Suppressor macrophage treated with lipopolysaccharide for 1 hour (primary cell): ENCODE data around the gene SLC38A1.
A peak's percentile ranks its signal among the peaks of the same experiment; 100 is the strongest.
"Not testable (repeated sequence)": the region's sequence is repeated elsewhere in the genome, so short reads cannot be mapped to it uniquely, and the experiment has no call there.

ENCODE experiments used
- DNase-seq, 3 donors: peaks; one replicate each; pipeline ENCODE4 v3.0.0-alpha.2; 2020 to 2022

The SLC38A1 gene

DNA sequence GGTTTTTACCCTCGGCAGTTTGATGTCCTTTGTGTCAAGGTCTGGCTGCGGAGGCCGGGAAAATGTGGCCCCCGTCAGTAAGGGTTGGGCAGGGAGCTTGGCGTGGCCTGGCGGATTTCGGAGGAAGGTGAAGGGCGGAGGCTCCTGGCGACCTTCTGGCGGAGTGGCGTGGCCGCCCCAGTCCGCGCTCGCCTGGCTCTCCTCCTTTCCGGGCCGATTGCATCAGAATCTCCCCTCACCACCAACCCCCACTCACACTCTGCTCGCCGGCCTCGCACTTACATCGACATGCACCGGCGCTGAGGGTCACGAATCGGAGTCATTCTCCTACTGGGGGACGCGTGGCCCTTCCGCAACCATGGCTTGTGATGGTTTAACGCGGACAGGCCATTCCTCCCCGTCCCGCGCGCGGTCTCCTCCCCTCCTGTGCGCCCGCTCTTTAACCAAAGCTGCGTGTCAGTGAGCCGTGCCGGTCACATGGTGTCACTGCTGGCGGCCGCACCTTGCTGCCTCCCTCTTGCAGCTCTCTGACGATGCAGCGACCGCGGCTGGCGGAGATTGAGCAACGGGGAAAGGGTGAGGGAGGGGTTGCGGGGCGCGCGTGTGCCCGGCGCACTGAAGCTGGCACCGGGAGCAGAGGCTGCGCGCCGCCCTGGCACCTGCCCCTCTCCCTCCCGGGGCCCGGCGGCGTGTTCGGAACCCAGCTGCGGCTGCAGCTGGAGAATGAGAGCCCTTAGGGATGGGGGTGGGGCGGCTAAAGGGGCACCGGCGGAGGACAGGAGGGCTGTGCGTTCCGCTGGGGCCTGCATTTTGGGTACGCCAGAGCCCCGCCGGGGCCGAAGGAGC, at the start of gene SLC38A1:
TSS of gene SLC38A1 (minus strand) at position 461 of the 846 bp plus-strand sequence. CDS start 29,243 bp downstream, outside the sequence.
- peak in 2 of 3 donors; percentile 18 to 48 for DNase-seq

DNA sequence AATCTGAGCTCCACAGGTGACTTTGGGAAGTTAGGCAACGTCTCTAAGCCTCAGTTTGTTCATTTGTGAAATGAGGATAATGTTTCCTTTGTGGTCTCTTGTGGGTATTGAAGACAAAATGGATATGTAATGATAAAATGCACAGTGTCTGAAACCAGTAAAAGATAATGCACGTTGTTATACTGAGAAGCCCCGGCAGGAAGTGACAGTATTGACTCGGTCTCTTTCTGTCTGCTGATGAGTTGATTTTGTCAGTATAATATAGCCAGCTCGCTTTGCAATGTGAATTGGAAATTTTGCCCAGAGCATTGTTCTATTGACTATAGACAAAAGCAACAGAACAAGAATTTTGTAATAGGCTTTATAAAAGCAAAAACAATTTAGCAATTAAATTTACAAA, 49.2 kb upstream of the SLC38A1 start:
- DNase-seq: no peak

DNA sequence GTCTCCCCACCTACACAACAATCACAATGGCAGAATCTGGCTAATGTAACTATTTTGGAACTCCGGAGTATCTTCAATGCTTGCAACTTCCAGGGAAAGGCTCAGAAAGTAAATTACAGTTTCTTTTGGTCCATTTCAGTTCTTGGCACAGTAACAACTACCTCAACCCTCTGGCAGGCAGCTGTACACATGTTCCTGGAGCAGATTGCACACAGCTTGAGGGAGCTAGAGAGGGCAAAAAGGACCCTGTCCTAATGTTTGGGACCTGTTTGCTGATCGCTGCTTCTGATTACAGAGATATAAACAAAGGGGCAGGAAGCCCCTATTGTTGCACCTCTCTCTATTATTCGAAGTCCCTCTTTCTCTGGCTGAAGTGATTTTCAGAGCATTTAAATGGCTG, 35.2 kb upstream of the SLC38A1 start:
- no peak for DNase-seq

DNA sequence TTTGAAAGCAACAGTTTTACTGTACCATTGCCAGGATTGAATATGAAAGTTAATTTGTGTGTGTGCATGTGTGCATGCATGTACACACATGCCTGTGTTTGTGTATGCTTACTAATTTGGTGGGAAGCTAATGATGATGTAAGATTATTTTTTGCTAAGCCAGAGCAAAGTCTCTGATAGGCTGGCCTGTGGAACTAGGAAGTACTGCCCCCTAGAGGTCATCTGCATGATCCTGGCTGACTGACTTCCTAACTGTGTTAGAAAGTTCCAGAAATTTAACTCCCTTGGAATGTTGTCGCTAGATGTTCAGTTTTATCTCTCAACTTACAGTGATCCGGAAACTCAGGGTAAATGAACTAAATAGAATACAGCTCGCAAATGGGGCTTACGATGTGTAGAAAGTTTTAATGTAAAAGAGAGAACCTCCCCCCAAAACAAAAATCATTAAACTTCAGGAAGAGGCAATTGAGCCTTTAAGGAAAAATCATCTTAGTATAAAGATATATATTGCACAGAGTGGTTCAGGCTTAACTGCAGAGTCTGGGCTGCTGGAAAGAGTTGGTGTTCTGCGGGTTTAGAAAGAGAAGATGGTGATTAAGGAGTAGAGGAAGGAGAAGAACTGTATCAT, 34.3 kb upstream of the SLC38A1 start:
- DNase-seq: peak; percentile 70 to 82 (median 72)

DNA sequence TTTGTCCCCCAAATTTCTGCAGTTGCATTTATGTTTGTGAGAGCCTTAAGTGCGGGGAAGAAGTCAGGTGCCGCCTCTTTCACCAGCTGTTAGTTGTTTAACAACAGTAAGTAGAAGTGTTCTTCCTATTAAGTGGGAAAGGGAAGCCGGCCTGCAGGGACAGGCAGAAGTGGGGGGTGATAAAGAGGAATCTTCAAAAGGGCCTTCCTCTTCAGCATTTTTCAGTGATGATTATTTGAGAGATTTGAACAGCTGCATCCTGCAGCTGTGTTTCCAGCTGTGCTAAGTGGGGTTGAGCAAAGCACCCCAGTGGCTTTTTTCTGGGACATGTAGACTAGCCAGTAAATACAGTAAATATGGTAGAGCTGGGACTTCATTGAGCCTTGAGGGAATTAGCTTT, 32.1 kb upstream of the SLC38A1 start:
- DNase-seq: peak; percentile 44 to 48 (median 46)

DNA sequence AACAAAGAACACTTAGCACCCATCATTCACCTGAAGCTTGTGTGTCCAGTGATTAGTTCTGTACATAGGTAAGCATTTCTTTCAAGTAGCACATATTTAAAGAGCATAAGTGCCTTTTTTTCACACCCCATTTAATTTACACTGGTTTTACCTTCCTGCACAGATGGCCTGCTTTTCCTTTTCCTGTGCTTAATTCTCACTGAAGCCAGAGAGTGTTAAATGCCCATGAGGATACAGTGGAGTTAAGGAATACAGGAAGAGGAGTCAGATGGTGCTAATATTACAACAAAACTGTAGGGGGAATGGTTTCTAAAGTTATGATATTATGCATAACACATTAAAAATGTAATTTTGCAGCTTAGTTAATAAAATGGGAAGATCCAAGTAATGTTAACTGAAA, 31.0 kb upstream of the SLC38A1 start:
- DNase-seq: no peak

DNA sequence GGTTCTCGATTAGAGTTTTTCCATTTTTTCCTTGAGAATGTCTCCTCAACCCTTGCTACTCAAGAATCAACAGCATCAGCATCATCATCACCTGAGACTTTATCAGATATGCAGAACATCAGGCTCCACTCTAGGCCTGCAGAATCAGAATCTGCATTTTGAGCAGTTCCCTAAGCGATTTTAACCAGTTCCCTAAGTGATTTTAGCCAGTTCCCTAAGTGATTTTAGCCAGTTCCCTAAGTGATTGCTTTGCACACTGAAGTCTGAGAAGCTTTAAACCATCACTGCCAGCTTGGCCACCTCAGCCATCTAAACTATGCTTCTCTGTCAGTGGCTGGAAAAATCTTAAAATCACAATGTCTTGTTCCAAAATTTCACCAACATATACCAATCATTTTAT, 29.4 kb upstream of the SLC38A1 start:
- peak in 2 of 3 donors; percentile 15 to 26 for DNase-seq

DNA sequence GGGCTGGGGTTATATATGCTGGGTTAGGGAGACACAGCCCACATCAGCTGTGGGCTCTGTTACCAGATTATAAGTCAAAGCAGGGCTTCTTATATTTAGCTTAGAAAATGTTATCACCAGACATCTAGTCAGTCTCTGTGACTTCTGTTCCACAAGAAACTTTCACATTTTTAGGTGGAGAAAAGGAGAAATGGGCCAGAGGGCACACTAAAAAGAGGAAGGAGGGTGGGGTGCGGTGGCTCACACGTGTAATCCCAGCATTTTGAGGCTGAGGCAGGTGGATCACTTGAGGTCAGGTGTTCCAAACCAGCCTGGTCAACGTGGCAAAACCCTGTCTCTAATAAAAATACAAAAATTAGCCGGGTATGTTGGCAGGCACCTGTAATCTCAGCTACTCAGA, 28.0 kb upstream of the SLC38A1 start:
- DNase-seq: peak in 2 of 3 donors; percentile 5 to 20

DNA sequence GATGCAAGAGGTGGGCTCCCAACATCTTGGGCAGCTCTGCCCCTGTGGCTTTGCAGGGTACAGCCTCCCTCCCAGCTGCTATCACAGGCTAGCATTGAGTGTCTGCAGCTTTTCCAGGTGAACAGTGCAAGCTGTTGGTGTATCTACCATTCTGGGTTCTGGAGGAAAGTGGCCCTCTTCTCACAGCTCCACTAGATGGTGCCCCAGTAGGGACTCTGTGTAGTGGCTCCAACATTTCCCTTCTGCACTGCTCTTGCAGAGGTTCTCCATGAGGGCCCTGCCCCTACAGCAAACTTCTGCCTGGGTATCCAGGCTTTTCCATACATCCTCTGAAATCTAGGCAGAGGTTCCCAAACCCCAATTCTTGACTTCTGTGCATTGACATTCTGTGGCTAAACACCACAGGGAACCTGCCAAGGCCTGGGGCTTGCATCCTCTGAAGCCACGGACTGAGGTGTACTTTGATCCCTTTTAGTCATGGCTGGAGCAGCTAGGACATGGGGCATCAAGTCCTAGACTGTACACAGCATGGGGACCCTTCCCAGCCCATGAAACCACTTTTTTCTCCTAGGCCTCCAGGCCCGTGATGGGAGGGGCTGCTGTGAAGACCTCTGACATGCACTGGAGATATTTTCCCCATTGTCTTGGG, 24.0 kb upstream of the SLC38A1 start:
- peak in 1 of 3 donors; percentile 8 for DNase-seq

DNA sequence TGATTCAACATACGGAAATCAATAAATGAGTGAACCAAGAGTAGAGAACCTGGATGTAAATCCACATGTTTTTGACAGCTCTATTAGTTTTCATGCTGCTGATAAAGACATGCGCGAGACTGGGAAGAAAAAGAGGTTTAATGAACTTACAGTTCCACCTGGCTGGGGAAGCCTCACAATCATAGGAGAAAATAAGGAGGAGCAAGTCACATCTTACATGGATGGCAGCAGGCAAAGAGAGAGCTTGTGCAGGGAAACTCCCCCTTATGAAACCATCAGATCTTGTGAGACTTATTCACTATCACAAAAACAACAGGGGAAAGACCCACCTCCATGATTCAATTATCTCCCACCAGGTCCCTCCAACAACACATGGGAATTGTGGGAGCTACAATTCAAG, 23.1 kb upstream of the SLC38A1 start:
- not testable (repeated sequence) for DNase-seq

DNA sequence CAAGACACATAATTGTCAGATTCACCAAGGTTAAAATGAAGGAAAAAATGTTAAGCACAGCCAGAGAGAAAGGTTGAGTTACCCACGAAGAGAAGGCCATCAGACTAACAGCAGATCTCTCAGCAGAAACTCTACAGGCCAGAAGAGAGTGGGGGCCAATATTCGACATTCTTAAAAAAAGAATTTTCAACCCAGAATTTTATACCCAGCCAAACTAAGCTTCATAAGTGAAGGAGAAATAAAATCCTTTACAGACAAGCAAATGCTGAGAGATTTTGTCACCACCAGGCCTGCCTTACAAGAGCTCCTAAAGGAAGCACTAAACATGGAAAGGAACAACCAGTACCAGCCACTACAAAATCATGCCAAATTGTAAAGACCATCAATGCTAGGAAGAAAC, 16.3 kb upstream of the SLC38A1 start:
- DNase-seq: not testable (repeated sequence)

DNA sequence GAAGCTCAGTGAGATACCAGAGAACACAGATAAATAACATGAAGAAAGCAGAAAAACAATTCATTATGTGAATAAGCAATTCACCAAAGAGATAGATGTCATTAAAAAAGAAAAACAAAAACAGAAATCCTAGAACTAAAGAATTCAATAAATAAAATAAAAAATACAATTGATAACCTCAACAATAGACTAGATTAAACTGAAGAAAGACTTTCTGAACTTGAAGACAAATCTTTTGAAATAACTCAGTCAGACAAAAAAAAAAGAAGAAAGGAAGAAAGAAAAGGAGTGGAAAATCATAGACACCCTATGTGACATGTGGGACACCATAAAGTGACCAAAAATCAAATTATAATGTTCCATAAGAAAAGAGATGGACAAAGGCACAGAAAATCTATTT, 14.0 kb upstream of the SLC38A1 start:
- no peak for DNase-seq

DNA sequence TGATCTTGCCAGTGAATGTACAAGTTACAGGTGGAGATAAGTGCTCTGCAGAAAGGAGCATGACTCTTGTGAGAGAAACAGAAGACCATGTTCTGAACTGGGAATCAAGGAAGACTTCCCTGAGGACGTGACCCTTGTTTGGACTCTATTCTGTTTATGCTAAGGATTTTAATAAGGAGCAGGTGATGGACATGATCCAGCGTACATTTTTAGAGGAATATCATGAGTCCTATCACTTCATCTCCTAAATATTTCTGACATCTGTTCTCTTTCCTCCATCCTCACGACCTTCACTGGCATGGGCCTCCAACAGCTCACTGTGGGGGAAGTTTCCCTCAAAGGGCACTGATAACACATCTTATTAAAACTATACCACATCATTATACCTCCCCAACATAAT, 7.9 kb upstream of the SLC38A1 start:
- DNase-seq: no peak

DNA sequence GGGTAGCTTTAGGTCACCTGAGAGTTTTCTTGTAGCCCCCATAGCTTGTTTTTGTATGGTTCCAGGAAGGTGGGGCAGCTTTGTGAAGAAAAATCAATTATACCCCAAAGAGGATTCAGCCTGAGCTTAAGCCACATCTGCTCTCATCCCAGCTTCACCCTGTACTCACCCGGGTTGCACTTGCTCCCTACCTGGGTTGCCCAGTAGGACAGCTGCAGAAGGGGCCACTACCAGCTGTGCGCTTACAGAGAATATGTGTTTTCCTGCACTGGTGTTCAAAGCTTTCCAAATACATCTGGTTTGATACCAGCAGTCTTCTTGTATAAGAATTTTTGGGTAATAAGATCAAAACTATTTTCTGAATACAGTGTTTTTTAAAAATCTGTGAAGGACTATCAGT, 3.0 kb upstream of the SLC38A1 start:
- DNase-seq: no peak

DNA sequence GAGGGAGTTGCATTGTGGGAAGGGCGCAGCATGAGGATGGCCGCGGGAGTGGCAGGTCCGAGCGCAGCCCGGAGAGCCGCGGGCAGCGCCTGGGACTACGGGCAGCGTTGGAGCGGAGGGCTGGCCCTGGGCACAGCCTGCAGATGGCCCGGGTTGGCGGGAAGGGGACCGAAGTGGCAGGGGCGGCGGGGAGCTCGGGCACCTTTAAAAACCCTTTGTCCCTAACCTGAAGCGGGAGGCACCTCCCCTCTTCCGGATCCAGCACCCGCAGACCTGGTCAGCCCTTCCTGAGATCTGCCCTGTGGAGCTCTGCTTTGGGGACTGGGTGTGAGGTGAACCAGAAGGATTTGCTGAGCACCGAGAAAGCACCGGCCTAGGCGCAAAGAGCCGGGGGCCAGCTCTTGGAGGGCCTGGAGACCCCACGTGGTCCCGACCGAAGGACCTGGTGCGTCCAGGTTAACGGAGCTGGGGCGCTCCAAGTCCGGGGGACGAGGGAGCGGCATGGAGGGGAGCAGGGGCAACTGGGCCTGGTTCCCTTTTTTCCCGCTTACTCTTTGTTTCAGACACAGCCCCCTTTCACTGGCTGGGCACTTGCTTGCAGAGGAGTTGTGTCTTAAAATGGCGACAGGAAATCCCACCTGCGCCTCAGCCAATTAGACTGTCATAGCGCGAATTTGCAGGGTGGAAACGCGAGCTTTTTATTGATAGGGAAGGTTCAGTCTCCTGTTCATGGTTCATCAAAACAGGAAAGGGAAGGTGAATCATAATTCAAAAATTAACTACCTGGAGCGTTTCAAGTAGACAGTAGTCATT, 792 bp upstream of the SLC38A1 start:
- peak in 1 of 3 donors; percentile 31 for DNase-seq

DNA sequence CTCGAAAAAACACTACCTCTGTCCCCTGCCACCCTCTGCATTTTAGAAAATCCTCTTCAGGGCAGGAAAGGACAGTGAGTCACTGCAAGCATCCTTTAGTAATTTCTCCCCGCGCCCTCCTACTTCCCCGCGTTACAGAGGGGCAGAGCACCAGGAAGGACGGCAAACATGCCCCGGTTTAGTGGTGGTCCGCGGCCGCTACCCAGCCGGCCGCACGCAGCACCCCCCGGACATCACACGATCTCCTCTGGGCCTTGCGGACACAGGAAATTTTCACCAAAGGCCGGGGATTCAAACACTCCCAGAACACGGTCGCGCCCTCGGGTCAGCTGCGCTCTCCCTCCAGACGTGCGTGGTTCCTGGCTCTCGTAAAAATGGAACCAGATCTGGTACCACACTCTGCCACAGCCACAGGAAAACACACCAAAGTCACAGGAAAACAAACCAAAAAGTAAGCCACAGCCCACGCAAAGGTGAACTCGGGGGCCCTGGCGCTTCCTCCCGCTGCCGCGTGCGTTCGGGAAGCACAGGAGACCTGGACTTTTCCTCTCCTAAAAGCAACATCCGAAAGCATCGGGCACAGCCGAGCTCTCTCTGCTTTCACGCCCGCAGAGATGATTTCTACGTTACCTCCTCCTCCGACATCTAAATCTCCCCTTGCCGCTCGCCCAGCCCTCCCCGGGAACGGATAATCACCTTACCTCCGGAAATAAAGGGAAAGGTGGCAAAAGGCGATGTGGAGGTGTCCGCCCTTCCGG, 839 bp downstream of the SLC38A1 start:
- peak in 2 of 3 donors; percentile 28 to 38 for DNase-seq

DNA sequence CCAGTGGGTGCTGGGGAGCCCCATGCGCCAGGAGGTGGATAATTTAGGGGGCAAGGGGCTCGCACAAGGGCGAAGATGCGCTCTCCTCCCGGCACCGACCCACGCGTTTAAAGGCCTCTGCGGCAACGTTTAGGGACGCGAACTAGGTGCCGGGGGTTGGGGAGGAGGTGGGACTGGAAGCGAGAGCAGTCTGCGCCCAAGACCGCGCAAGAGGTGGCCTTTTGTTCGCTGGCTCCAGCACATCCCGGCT, 1.3 kb downstream of the SLC38A1 start:
- no peak for DNase-seq

DNA sequence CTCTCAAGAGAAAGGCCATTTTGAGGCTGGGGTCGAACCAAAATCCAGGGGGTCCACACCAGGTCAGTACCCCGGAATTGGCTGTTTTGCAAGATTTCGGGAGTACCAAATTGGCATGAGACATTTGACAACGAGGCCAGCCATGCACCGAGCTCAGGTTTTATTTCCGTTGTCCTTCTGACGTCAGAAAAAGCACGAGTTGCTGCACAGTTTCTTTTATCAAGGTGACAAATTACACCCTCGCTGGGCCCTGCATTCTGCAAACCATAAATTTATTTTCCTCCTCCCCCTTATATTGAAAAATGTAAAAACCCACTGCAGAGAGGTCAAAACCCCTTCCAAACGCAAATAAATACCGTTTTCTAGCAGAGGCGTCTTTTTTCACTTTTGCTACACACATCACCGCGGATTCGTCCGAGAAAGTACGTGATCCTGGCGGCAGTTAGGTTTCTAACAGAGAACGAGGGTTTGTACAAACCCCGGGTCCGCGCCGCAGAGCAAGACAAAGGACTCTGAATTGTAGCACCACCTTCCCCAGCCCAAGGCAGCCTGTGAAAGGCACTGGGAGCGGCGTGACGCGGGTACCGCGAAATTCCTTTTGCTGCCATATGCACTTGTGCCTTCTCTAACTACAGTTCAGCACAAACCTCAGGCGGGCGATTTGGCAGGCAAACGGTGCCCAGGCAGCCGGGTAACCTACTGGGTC, 1.8 kb downstream of the SLC38A1 start:
- DNase-seq: peak in 2 of 3 donors; percentile 38 to 39

DNA sequence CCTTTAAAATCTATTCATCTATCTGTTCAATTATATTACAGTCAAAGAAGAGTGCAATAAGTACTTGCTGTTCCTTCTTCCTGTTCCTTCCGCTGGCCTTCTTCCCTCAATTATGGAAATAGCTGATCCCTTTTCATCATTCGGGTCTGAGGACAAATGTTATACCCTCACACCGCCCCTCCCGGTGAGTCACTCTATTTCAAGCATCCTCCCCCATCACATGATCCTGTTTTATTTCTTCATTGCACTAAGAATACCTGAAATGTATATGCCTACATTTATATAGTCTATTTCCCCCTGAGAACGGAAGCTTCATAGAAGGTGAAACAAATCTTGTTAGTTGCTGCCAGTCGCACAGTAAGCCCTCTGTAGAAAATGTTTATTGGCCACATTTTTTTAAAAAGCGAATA, 2.5 kb downstream of the SLC38A1 start:
- peak in 2 of 3 donors; percentile 23 to 32 for DNase-seq

DNA sequence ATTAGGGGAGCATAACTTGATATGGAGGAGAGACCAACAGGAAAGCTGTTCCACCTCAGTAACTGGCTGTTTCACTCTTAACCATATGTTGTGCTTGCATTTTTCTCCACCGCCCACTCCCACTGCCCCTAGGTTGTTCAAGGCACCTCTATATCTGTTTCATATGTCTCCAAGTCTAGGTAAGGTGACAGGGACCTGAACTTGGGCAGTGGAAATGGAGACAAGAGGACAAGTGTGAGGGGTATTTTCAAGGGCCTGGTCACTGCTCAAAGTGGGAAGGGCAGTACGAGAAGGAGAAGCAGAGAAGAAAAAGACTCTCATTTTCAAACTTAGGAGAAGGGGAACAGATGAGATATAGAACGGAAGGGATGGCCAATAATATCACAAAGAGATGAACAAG, 3.1 kb downstream of the SLC38A1 start:
- no peak for DNase-seq

DNA sequence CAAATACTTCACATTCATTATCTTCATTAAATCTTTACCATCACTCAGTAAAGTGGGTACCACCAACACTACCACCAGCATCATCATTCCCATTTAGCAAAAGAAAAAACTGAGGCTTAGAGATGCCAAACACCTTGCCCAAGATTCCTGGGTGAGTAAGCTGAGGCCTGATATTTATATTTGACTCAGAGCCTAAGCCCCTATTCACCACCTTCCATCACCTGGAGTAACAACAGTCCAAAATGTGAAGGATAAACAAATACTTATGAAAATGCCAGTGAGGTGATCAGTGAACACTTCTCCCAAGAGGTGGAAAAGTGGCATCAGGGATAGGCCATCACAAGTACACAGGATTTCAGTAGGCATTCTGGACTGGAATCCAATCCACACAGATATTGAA, 3.7 kb downstream of the SLC38A1 start:
- DNase-seq: no peak

DNA sequence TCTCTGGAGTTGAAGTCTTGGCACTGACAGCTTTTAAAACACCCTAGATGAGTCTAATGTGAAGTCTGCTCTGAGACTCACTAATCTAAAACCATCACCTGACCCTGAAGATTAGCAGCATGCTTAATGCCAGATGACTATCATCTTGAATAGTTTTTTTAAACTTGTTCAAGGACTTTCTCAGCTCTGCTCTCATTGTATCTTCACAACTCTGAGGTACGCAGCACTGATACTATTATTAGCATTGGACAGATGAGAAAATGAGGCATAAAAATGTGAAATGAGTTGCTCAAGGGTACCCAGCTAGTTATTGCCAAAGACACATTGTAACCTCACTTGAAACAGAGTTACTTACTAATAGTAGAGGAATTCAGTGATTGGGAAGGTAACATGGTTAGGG, 4.8 kb downstream of the SLC38A1 start:
- DNase-seq: no peak
